ENCODE results near the gene QSER1. TPM values are rescaled to one million over a fixed set of nuclear protein-coding genes. Genes with fewer than 3 reads are reported as not detected.
A peak's percentile ranks its signal among the peaks of the same experiment; 100 is the strongest.

QSER1 gene
- total and polyA plus RNA-seq, 9 of the 15 experiments (the other 6 are each of a cell fraction or from before 2014, with no cell fraction given) = 5.8 to 33.6 (median 22.3) TPM

GRCh38 chr11:32911413-32911812 is 18.8 kb downstream of the QSER1 start (continued):
- 0 out of 2 replicates have a peak, but pooled peaks have one; percentile 16 for TF ChIP-seq FOXM1 (IDR thresholded peaks at IDR 0.05; ENCODE audit: low read depth)
- TF ChIP-seq FOXM1 (CRISPR knock-in tag; IDR thresholded peaks at IDR 0.05; ENCODE audit: low read depth) = no peak
- no peak for TF ChIP-seq CCNT2 (IDR thresholded peaks at IDR 0.05; ENCODE audit: borderline replicate concordance, extremely low read depth, insufficient read length, low read depth, low read length)
- TF ChIP-seq HDAC1 (IDR thresholded peaks at IDR 0.05) = no peak
- no peak for TF ChIP-seq ZBTB2 (IDR thresholded peaks at IDR 0.05)
- peak; percentile 43; the same call in 1 of the 2 replicates for TF ChIP-seq MYBL2 (IDR thresholded peaks at IDR 0.05; ENCODE audit: low read depth)
- no peak for TF ChIP-seq MYBL2 (CRISPR knock-in tag; IDR thresholded peaks at IDR 0.05; ENCODE audit: borderline replicate concordance)
- TF ChIP-seq CHD2 (IDR thresholded peaks at IDR 0.05; ENCODE audit: low read depth, low read length) = peak; percentile 87
- no peak for TF ChIP-seq BCLAF1 (IDR thresholded peaks at IDR 0.05; ENCODE audit: borderline replicate concordance in 1 of 2, control insufficient read depth in 1 of 2, low read depth in 2 of 2, low read length in 1 of 2)
- no peak for TF ChIP-seq ZBTB17 (CRISPR knock-in tag; IDR thresholded peaks at IDR 0.05)
